ENCODE measurements around the gene TBCK. TPM values are rescaled to one million over a fixed set of nuclear protein-coding genes. Genes with fewer than 3 reads are reported as not detected.
"Not testable (repeated sequence)": the region's sequence is repeated elsewhere in the genome, so short reads cannot be mapped to it uniquely, and the experiment has no call there.

The TBCK gene
- 18.0 TPM for polyA plus RNA-seq (2013, experiment 1 of 2; ENCODE audit: insufficient read length)
- polyA plus RNA-seq (2013, experiment 2 of 2; ENCODE audit: insufficient read length) = 18.8 TPM

GRCh38 chr4:106315968-106316772 lies at the start of gene TBCK, which contains the start of gene AIMP1:
TBCK (minus strand) TSS chr4:106316209; CDS start chr4:106308960, 7,249 bp downstream.
AIMP1 (plus strand) TSS chr4:106316550; CDS start chr4:106325010, 8,460 bp downstream.
- DNase-seq = peak; percentile 94

GRCh38 chr4:106365613-106366012 lies 49.6 kb upstream of the TBCK start:
- DNase-seq = peak; percentile 91

DNA sequence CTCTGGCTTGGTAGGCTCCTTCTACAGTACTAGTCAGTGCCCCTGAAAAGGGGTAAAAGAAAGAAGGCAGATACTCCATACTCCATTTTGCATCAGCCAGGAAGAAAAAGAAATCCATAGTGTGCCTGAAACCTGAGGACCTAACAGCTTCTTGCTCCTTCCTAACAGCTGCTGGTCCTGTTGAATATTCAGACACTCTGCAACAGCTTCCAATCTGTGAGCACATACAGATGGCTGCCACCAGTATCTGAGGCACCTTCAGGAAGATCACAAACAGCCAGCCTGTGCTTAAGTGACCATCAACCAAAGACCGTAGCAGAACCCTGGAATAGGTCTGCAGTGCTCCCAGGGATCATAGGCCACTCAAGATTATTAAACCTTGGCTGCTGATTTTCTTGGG lies 48.3 kb upstream of the TBCK start:
- no peak for DNase-seq

- no peak for DNase-seq
These were observed 46.2 kb upstream of the TBCK start for GRCh38 chr4:106362086-106362825.

DNA sequence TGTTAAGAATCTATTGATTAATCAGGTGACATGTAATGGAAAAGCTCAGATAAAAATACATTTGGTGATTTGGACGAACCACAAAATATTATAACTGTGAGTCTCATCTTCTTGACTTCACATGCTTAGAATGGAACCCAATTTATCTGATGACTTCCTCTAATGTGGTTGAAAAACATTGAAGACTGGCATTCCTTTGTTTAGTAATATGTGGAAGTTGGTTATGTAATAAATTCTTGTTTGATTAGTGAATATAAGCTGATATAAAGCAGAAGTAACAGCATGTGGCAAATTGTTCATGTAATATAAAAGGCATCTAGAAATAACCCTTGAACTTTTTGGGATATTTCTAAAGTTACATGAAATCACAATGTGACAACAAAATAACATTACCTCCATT lies 42.9 kb upstream of the TBCK start:
- DNase-seq = peak; percentile 72

GRCh38 chr4:106355193-106355592 lies 39.2 kb upstream of the TBCK start:
- no peak for DNase-seq

DNA sequence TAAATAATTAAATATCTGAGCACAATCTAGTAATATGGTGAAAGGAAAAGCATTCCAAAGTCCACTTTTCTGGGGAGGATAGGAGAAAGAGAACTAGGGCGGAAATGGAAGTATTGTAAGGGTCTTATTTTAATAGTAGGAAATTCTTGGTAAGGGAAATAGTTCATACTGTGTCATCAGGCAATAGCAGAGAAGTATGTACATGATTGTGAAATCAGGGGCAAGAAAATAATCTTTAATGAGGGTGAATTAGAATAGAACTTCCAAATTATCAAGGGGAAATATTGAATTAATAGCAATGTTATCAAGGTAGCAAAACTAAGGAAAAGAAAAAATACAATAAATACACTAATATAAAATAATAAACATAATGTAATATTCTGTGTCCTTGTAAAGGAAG lies 37.8 kb upstream of the TBCK start:
- no peak for DNase-seq

DNA sequence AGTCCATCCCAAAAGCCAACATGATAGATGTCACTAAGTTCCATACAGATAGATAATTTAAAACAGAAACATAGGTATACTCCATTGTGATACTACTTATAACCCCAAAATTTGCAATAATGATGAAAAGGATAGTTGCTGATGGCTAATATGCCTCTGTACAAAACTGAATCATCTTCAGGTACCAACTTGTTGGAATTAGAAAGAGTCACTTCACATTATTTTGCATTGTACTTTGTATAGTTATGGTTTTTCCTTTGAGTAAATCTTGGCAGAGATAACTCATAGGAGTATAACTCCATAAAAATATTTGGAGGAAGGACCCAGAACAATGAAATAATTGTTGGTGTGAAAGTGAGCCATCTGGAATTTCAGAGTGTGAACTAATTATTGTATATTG lies 35.0 kb upstream of the TBCK start:
- no peak for DNase-seq

DNA sequence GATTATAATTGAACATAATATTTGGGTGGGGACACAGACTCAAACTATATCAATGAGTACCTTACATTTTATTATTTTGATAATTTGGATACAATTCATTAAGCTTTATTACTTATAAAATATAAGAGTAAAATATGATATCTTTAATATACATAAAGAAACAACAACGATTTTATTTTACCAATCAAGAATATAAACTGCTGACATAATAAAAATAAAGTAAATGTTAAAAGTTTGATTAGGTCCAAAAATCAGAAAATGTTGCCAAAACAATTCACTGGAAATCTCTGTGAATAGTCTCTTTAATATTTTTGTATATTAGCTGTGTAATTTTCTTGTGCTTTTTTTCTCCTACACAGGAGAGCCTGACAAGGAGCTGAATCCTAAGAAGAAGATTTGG lies 31.2 kb upstream of the TBCK start:
- no peak for DNase-seq

DNA sequence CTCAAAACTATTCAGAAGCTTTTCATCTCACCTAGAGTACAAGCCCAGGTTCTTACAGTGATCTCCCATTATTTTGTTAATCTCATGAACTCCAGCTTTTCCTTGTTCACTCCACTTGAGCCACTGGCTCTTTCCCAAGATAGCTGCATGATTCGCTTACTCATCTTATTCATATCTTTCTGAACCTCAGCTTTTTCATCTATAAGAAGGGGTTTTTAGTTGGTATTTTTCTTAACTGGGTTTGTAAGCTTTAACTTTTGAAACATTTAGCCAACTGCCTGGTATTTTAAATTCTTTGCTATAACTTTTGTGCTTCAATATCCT lies 28.6 kb upstream of the TBCK start:
- peak; percentile 52 for DNase-seq

DNA sequence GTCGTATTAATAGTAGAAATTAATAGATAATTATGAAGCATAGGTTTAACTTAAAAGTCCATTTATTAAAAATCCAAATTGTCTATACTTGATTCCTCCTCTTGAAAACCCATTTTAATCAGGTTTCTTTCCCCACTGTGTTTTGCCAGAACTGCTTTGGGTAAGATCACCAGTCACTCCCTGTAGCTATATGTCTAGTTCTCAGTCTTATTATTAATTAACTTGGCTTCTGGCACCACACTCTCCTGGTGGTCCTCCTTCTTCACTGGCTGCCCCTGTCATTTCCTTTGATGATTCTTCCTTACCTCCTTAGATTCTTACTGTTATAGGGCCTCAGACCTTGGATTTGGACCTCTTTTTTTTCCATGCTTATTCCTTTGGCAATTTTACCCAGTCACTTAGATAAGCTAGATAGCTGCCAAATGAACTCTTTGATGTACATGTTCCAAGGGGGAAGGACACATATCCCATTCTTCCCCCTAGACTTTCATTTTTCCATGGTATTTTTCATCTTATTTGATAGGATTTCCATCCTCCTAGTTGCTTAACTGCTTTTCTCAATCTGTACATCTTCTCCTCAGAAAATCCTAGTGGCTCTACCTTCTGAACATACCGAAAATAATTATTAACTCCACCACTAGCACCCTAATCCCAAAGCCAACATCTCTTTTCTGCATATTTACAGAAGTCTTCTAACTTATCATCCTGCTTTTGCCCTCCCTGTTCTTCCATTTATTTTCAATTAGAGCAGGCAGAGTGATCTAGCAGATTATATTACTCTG lies 28.0 kb upstream of the TBCK start:
- no peak for DNase-seq

GRCh38 chr4:106340774-106341173 lies 24.8 kb upstream of the TBCK start:
- no peak for DNase-seq

DNA sequence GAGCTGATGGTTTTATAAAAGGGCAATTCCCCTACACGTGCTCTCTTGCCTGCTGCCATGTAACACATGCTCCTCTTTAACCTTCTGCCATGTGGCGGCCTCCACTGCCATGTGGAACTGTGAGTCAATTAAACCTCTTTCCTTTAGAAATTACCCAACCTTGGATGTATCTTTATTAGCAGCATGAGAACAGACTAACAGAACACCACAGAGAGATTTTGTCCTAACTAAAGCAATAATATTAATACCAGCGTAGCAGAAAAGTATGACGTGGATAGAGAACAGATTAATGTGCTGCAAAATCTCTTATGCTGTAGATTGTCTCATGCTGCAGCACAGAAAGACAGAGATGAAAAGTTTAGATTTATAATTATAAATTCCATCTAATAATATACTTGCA lies 23.4 kb upstream of the TBCK start:
- DNase-seq = no peak

GRCh38 chr4:106338671-106339070 lies 22.7 kb upstream of the TBCK start:
- DNase-seq = no peak

DNA sequence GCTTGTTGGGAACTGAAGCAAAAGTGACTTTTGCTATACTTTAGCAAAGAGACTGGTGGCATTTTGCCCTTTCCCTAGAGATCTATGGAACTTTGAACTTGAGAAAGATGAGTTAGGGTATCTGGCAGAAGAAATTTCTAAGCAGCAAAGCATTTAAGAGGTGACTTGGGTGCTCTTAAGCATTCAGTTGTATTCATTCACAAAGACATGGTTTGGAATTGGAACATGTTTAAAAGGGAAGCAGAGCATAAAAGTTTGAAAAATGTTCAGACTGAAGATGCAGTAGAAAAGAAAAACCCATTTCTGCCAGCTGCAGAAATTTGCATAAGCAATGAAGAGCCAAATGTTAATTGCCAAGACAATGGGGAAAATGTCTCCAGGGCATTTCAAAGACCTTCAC lies 21.9 kb upstream of the TBCK start:
- DNase-seq = no peak

- DNase-seq = no peak
These were observed 20.6 kb upstream of the TBCK start for GRCh38 chr4:106336618-106337017.

DNA sequence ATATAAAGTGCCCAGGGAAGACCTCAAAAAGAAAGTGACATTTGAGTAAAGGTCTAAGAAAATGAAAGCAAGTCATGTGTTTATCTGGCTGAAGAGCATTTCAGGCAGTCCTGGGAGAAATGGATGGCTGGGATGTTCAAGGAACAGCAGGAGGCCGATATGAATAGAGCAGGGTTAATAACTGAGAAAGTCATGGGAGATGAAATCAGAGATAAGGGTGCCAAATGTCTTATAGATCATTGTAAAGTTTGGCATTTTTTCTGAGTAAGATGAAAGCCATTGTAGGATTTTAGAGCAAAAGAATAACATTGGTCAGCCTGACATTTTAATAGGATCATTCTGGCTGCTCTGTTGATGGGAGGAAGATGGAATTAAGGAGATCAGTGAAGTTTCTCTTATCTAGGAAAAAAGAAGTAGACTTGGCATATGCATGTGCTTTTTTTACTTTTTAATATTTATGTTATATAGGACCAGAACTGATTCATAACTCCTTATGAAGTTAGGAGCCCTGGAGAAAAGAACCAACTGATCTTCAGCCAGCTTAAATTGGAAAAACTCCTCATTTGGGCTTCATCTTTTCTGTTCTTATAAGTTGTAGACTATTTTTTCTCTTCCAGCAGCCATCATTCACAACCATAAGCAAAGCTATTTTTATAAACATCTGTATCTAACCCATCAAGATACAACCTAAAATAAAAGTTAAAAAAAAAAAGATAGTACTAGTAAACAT lies 18.9 kb upstream of the TBCK start:
- DNase-seq = peak; percentile 70

DNA sequence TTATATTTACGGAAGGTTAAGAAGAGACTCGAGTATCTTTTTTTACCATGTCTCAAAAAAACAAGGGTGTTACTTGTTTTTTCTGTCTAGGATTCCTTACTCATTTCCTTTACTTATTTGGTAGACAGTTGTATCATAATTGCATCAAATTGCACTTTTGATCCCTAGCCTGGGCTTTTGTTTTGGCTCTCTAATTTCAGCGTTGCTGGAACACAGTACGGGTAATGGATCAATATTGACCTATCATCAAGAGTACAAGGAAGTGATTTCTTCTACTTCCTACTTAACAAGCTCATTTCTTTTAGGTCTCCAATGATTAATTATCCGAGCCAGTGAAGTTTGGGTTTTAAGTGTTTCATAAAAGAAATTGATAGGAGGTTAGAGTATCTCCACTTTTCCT lies 17.2 kb upstream of the TBCK start:
- DNase-seq = no peak

DNA sequence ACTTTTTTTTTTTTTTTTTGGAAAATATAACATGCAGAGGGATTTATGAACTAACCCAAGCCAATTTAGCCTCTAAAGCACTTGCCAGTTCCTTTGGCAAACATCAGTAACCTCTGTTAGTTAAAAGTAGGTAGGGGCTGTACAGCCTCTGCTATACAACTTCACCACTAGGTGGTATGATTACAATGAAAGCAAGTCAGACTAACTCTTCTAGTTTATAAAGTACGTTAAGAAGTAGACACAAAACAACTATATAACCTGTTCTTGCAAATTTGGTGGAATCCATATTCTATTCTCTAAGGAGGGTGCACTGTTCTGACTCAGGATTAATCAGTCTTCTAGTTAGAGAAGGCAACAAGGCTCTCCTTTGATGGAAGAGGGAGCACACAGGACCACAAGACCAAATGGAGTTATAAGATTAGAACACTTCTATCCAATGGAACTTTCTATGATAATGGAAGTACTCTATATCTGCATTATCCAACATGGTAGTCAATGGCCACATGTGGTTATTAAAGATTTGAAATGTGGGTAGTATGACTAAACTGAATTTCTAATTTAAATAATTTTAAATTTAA lies 13.1 kb upstream of the TBCK start:
- DNase-seq = peak; percentile 55

- DNase-seq = no peak
These were observed 9.8 kb upstream of the TBCK start for GRCh38 chr4:106325800-106326199.

DNA sequence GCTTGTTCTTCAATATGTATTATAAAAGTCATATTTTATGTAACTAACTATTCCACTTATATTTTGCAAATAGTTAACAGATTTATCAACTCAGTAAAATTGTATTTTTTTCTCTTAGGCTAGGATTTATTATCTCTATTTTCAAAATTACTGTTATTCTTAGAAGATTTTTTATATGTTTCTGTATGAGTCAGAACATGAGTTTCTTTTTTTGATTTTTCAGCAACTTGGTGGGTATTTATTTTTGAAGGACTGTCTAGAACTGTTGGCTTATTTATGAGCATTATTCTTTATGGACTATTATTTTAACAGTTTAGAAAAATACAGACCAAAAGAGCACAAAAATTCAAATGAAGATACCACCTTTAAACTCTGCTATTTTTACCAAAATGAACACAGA lies 7.1 kb upstream of the TBCK start:
- no peak for DNase-seq

DNA sequence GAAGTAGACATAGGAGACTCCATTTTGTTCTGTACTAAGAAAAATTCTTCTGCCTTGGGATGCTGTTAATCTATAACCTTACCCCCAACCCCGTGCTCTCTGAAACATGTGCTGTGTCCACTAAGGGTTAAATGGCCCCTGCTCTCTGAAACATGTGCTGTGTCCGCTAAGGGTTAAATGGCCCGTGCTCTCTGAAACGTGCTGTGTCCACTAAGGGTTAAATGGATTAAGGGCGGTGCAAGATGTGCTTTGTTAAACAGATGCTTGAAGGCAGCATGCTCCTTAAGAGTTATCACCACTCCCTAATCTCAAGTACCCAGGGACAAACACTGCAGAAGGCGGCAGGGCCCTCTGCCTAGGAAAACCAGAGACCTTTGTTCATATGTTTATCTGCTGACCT lies 5.8 kb upstream of the TBCK start:
- not testable (repeated sequence) for DNase-seq

All from fibroblast of skin of scalp (primary cell).